Bronchial epithelial cell (primary cell): Measurements from ENCODE around the gene SMC4. TPM values are rescaled to one million over a fixed set of nuclear protein-coding genes. Genes with fewer than 3 reads are reported as not detected.

ENCODE experiments used
- DNase-seq: peaks from one replicate; pipeline ENCODE4 v3.0.0-alpha.2; 2010; ENCODE audit warnings: low read depth
- FAIRE-seq: peaks from 2 replicates; lab custom pipeline; 2011; peaks lifted over from hg19 to GRCh38; lab: Jason Lieb, UNC
- H3K27me3 ChIP-seq: 2 replicates; pipeline ENCODE4 v1.5.1; 2011; ENCODE audit warnings: low read length; ENCODE audit not compliant: control insufficient read depth, insufficient read depth
- H3K36me3 ChIP-seq: 2 replicates; pipeline ENCODE4 v1.5.1; 2011; ENCODE audit warnings: low read length; ENCODE audit not compliant: control insufficient read depth, insufficient read depth
- H3K4me3 ChIP-seq: 2 replicates; pipeline ENCODE4 v1.5.1; 2011; ENCODE audit warnings: mild to moderate bottlenecking, low read depth, low read length, control low read depth
- CTCF ChIP-seq: IDR thresholded peaks from 2 replicates; pipeline ENCODE4 v1.5.1; 2011; ENCODE audit warnings: mild to moderate bottlenecking, moderate library complexity, low read length, control low read depth, inconsistent platforms; ENCODE audit not compliant: insufficient read depth, severe bottlenecking
- total RNA-seq: library from RNA; depleted of rRNA; stranded (reverse); fragments of >200 nt; gene quantifications from 2 replicates; pipeline ENCODE4 v1.2.1, GENCODE V29; 2014

The SMC4 gene
- total RNA-seq, 1 donor from 2014 or later = 12.1 TPM

GRCh38 chr3:160475884-160476283 lies 76.4 kb downstream of the SMC4 start:
- TF ChIP-seq CTCF = no peak
- DNase-seq = no peak
- Histone ChIP-seq H3K36me3 (no peaks in the 10 kb centered on the region), H3K4me3 (no peak overlapping the region), H3K27me3 (no peaks in the 10 kb centered on the region)
- no peak for FAIRE-seq

GRCh38 chr3:160477750-160478149 lies 78.3 kb downstream of the SMC4 start:
- TF ChIP-seq CTCF = no peak
- Histone ChIP-seq H3K36me3 (no peaks in the 10 kb centered on the region), H3K27me3 (no peaks in the 10 kb centered on the region), H3K4me3 (no peak overlapping the region)
- DNase-seq (no peak), FAIRE-seq (peak; percentile 7)

GRCh38 chr3:160478338-160478737 lies 78.9 kb downstream of the SMC4 start:
- FAIRE-seq = no peak
- no peaks in the 10 kb centered on the region for H3K27me3 ChIP-seq
- no peak overlapping the region for H3K4me3 ChIP-seq
- no peak for DNase-seq
- H3K36me3 ChIP-seq = no peaks in the 10 kb centered on the region
- TF ChIP-seq CTCF = no peak

GRCh38 chr3:160479376-160479775 lies 79.9 kb downstream of the SMC4 start:
- Histone ChIP-seq H3K36me3 (no peaks in the 10 kb centered on the region), H3K4me3 (no peak overlapping the region), H3K27me3 (no peaks in the 10 kb centered on the region)
- no peak for DNase-seq
- FAIRE-seq = no peak
- no peak for TF ChIP-seq CTCF

- DNase-seq = no peak
- H3K36me3 ChIP-seq = no peaks in the 10 kb centered on the region
Observed at GRCh38 chr3:160480931-160481330, 81.5 kb downstream of the SMC4 start.

More at GRCh38 chr3:160480931-160481330, 81.5 kb downstream of the SMC4 start:
- no peak overlapping the region for H3K4me3 ChIP-seq
- no peak for FAIRE-seq
- no peaks in the 10 kb centered on the region for H3K27me3 ChIP-seq
- TF ChIP-seq CTCF = no peak
